ENCODE results near the gene KCNH3. TPM values are rescaled to one million over a fixed set of nuclear protein-coding genes. Genes with fewer than 3 reads are reported as not detected.

KCNH3 gene
- total RNA-seq, 1 experiment from 2014 or later, result 0.26 TPM

DNA sequence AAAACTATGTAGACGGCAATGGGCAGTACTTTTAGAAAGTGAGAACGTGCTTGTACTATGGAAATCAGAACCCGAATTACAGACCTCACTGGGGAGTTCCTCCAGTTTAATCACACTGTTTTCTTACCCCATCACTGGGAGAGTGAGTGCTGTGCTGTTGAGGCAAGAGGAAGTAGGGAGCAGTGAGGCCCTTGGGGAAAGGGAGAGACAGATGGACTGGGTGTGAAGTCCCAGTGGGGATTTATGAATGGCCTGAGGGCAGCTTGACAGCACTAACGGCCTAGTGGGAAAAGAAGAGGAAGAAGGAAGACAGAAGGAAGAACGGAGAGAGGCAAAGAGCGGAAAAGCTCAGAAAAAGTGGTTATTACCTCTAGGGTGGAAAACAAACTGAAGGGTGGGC, 23.4 kb downstream of the KCNH3 start:
- DNase-seq, result no peak
- H3K14ac ChIP-seq (ENCODE audit: insufficient read depth, low read length), result no peak overlapping the region
- no peak overlapping the region for H2AFZ ChIP-seq (ENCODE audit: low read length)
- H2BK20ac ChIP-seq (ENCODE audit: low read depth, low read length, poor library complexity, severe bottlenecking), result no peak overlapping the region
- TF ChIP-seq, protein P1, sequence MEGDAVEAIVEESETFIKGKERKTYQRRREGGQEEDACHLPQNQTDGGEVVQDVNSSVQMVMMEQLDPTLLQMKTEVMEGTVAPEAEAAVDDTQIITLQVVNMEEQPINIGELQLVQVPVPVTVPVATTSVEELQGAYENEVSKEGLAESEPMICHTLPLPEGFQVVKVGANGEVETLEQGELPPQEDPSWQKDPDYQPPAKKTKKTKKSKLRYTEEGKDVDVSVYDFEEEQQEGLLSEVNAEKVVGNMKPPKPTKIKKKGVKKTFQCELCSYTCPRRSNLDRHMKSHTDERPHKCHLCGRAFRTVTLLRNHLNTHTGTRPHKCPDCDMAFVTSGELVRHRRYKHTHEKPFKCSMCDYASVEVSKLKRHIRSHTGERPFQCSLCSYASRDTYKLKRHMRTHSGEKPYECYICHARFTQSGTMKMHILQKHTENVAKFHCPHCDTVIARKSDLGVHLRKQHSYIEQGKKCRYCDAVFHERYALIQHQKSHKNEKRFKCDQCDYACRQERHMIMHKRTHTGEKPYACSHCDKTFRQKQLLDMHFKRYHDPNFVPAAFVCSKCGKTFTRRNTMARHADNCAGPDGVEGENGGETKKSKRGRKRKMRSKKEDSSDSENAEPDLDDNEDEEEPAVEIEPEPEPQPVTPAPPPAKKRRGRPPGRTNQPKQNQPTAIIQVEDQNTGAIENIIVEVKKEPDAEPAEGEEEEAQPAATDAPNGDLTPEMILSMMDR (conservative IDR thresholded peaks at IDR 0.05), result no peak
- H2BK5ac ChIP-seq (ENCODE audit: insufficient read length, low read length), result no peak overlapping the region
- no peak overlapping the region for H4K8ac ChIP-seq (replicated peaks; ENCODE audit: insufficient read length, low read depth, low read length)
- H3K4ac ChIP-seq (ENCODE audit: low read depth, low read length), result no peak overlapping the region
- H3K79me2 ChIP-seq (ENCODE audit: insufficient read depth, low read length), result no peaks in the 10 kb centered on the region; the same call in 1 of the 2 replicates
- H3K4me2 ChIP-seq (ENCODE audit: insufficient read depth, insufficient read length, low read length), result no peak overlapping the region
- no peaks in the 10 kb centered on the region for H3K9me3 Mint-ChIP-seq
- H2BK12ac ChIP-seq (ENCODE audit: insufficient read length, low read depth, low read length), result no peak overlapping the region
- H3K18ac ChIP-seq (ENCODE audit: insufficient read length, low read depth, low read length), result no peak overlapping the region
- H3K79me1 ChIP-seq (ENCODE audit: insufficient read depth, low read depth, low read length, poor library complexity, severe bottlenecking), result peaks cover 3% of the 10 kb centered on the region
- no peaks in the 10 kb centered on the region for H3K27me3 ChIP-seq (ENCODE audit: insufficient read depth, low read length)
- no CpG with 5 or more reads among the region's 6 CpGs for WGBS (ENCODE audit: extremely low coverage, insufficient read length, low lambda C conversion rate)
- peaks cover 2% of the 10 kb centered on the region for H3K23me2 ChIP-seq (ENCODE audit: insufficient read length, low read depth, low read length, poor library complexity, severe bottlenecking)
- peaks cover 27 to 70% (median 65%) of the 10 kb centered on the region in 3 experiments; a peak in 6 of 7 replicates for H3K36me3 Mint-ChIP-seq (ENCODE audit: insufficient read depth in 1 of 3, low read depth in 3 of 3)
- no peak overlapping the region for H4K91ac ChIP-seq (ENCODE audit: insufficient read length, low read depth, low read length)
- no peaks in the 10 kb centered on the region for H4K20me1 ChIP-seq (ENCODE audit: control insufficient read depth, insufficient read depth, insufficient read length)
- H3K4me1 ChIP-seq (ENCODE audit: insufficient read depth, low read length), result no peaks in the 10 kb centered on the region
- H3T11ph ChIP-seq (ENCODE audit: low read length), result no peak overlapping the region
- peaks cover 2 to 4% of the 10 kb centered on the region in 2 experiments; a peak in 3 of 4 replicates for H3K4me1 Mint-ChIP-seq
- no peak overlapping the region for H3K27ac ChIP-seq (ENCODE audit: insufficient read length, low read depth, low read length)
- H2BK15ac ChIP-seq (ENCODE audit: low read depth, low read length), result no peak overlapping the region
- no peak overlapping the region for H3K9ac ChIP-seq (ENCODE audit: extremely low read depth, insufficient read length, low read length)
- H3K23ac ChIP-seq (ENCODE audit: insufficient read length, low read depth, low read length), result no peak overlapping the region
- no peaks in the 10 kb centered on the region for H3K27me3 Mint-ChIP-seq (ENCODE audit: low read depth)
- no peaks in the 10 kb centered on the region for H3K9me3 ChIP-seq (ENCODE audit: control insufficient read depth, low read depth, low read length)
- no peak overlapping the region for H2BK120ac ChIP-seq (ENCODE audit: low read depth, low read length, poor library complexity, severe bottlenecking)
- no peak overlapping the region for H3K4me3 Mint-ChIP-seq
- no peak overlapping the region for H3K56ac ChIP-seq (ENCODE audit: insufficient read length, low read depth, low read length)
- no peak overlapping the region for H2AK5ac ChIP-seq (ENCODE audit: insufficient read length, low read length)
- no peak overlapping the region for H4K5ac ChIP-seq (ENCODE audit: insufficient read length, low read depth, low read length)
- peak overlapping the region in 1 of 3 experiments; percentile 94; a peak in 1 of 7 replicates for H3K27ac Mint-ChIP-seq

All from H9 (cell line).